NCI-H2029 (cell line): Measurements from ENCODE around the gene EFEMP2.

ENCODE experiments used
- DNase-seq: peaks from one replicate; lab custom pipeline; 2025; lab: John Stamatoyannopoulos, UW

The EFEMP2 gene

DNA sequence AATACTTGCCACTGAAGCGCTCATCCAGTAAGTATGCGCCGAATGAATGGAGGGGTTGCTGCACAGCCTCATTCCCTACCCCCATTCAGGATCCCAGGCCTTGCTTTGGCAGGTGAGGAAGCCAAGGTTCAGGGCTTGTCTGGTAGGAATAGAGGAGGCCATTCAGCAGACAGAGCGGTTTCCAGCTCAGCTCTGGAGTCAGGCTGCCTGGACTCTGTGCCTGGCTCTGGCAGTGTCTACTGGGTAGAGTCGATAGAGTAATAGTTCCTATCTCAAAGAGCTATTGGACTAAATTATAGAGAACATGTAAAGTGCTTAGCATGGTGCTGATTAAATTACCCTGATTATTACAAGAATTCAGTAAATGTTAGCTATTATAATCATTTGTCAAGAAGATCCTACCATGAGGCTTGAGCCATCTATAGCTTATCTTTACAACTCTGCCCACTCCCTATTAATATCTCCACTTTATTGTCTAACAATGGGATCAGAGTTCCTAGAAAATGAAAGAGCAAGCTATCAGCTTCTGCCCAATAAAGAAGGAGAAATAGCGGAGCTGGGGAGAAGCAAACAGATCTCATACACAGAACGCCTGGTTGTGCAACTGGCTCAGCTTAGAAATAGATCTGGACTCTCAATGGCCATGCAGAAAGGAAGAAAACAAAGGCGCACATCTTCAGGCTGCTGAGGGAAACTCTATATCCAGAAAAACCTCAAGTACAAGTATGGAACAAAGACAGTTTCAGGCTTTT lies 45.4 kb downstream of the EFEMP2 start:
- no peak for DNase-seq

DNA sequence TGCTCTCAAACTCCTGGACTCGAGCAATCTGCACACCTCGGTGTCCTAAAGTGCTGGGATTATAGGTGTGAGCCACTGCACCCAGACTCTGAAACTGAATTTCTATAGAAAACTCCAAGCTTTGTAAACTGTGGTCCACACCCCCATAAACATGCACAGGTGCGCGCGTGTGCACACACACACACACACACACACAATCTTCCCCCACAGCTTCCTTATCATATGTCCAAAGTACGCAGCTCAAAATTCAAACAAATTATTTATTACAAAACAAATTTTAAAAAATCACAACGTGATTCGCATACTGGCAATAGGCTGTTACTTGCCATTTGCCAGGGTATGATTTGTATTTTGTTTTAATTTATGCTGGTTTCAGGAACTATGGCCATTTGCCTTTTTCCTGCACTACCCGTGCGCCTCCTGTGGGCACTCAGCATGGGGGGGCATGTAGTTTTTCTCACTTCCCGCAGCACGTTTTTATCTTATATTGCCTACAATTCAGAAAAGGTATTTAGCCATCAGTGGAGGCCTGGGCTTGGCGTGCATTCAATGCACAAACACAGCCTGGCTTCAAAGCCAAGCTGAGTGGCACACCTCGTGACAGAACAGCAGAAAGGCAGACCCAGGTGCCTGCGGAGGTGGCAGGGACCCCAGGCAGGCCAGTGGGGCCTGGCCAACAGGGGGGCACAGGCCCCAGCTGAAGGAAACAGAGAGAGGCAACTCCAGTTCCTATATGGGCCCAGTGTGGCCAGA lies 49.6 kb downstream of the EFEMP2 start:
- no peak for DNase-seq

DNA sequence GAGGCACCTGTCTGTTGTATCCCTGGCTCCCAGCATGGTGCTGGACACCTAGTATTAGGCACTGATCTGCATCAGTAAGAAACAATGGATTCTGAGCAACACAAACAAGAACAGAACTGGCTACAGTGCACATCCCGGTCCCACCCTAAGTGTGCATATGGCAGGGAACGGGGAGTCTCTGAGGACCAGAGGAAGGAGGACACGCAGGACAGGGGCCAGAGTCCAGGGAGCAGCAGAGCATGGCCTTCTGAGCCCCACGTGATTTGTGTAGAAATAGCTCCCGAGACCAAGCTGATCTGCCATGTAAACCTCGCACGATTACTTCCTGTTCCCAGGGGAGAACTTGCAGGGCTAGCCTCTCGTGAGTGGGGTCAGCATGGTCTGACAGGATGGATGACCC lies 51.5 kb downstream of the EFEMP2 start:
- no peak for DNase-seq

DNA sequence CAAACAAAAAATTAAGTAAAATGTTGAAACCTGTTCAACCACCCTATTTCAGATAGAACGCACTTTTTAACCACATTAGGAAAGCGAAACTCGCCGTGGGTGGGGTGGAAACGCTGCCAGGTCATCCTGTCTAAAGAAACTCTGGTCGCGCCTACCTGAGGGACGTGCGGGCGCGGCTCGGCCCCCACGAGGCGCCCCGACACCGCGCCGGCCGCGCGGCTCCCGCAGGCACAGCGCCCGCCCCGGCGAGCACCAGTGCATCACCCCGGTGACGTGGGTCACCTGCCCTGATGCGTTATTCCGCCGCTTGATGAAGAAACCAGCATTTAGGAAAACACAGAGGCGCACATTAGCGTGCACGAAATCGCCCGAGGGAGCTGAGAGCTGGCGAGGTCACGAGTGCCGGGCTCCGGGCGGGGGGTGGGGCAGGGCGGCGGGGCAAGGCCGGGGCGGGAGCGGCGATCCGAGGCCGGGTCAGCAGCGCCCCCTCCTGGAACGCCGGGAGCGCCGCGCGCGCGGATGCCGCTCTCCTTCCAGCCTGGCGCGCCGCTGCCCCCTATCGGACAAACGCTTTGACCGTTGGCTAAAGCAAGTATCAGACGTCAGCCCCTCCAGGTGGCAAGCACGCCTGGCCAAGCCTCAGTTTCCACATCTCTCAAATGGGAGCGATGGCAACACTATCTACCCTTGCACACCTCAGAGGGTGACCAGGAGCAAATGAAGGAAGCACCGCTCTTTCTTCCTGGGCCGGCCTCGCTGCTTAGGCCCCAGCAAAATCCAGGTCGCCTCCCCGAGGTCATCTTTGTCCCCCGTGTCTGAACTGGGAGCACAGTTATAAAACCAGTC lies 54.5 kb downstream of the EFEMP2 start:
- DNase-seq, result peak; percentile 85

DNA sequence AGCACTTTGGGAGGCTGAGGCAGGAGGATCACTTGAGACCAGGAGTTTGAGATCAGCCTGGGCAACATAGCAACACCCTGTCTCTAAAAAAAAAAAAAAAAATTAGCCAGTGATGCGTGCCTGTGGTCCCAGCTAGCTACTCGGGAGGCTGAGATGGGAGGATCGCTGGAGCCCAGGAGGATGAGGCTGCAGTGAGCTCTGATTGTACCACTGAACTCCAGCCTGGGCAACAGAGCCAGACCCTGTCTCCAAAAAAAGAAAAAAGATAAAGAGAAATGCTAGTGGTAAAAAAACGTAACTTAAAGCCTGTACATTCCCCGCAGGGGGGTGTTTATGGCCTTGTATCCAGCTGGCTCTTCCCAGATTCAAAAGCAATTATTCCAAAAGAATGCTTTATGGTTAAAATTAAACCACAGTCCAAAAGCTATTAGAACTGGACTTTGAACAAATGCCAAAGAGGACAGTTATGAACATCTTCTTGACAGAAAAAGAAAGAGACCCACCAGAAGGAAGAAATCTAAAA lies 55.2 kb downstream of the EFEMP2 start:
- DNase-seq, result no peak

DNA sequence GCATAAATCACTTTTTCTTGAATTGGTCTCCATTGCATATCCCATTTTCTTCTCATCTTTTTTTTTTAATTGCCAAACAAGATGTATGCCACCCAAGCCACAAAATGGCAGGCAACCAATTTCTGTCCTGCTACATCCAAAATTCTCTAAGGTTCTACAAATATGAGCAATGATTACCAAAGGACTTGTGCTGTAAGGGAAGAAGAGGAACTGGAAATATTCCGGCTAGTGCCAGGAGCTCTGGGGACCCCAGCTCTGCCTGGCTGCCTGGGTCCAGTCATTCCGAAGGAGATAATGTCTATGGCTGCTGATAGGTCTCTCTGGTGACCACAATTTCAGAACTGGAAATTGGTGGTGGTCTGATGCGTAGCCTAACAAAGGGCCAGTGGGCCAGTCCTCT lies 55.9 kb downstream of the EFEMP2 start:
- no peak for DNase-seq
